ENCODE results near the gene LCE3A.
"Not testable (repeated sequence)": the region's sequence is repeated elsewhere in the genome, so short reads cannot be mapped to it uniquely, and the experiment has no call there.

Gene LCE3A

GRCh38 chr1:152622803-152623202 lies at the start of gene LCE3A:
Gene LCE3A (minus strand): TSS chr1:152623103. CDS start chr1:152623103, 0 bp downstream.
- ChIA-PET CTCF (interaction anchor here (1.0 to 1.3 kb wide), 3 partner anchors 13 to 44 kb away, joined by 3 to 4 read pairs (median 4); no protein-coding TSS in a partner anchor), POLR2A (no interaction called here)
- DNase-seq (ENCODE audit: extremely low spot score) = peak; percentile 2
- TF ChIP-seq BHLHE40 (IDR thresholded peaks at IDR 0.05; ENCODE audit: borderline replicate concordance) = no peak
- no peak for TF ChIP-seq CTBP1 (IDR thresholded peaks at IDR 0.05; ENCODE audit: borderline replicate concordance)
- TF ChIP-seq HDGF (IDR thresholded peaks at IDR 0.05; ENCODE audit: borderline replicate concordance) = no peak
- no peak for TF ChIP-seq ZNF384 (IDR thresholded peaks at IDR 0.05)
- no peak for TF ChIP-seq ELF4 (IDR thresholded peaks at IDR 0.05)
- TF ChIP-seq NFRKB (IDR thresholded peaks at IDR 0.05) = no peak
- TF ChIP-seq FOXM1 (IDR thresholded peaks at IDR 0.05; ENCODE audit: borderline replicate concordance) = no peak
- TF ChIP-seq L3MBTL2 (conservative IDR thresholded peaks at IDR 0.05) = no peak
- no peak for TF ChIP-seq TARDBP (IDR thresholded peaks at IDR 0.05)
- TF ChIP-seq FOXK2 (IDR thresholded peaks at IDR 0.05) = no peak
- no peak for TF ChIP-seq FOXA1 (IDR thresholded peaks at IDR 0.05)
- no peak for TF ChIP-seq PKNOX1 (IDR thresholded peaks at IDR 0.05)
- no peak for TF ChIP-seq ARNT (IDR thresholded peaks at IDR 0.05)
- no peak for TF ChIP-seq SP1 (IDR thresholded peaks at IDR 0.05)

GRCh38 chr1:152667648-152668047 lies 44.7 kb upstream of the LCE3A start:
- ChIA-PET CTCF (no interaction called here), POLR2A (no interaction called here)
- TF ChIP-seq ZNF384 (IDR thresholded peaks at IDR 0.05) (no peak), L3MBTL2 (conservative IDR thresholded peaks at IDR 0.05) (no peak), NFRKB (IDR thresholded peaks at IDR 0.05) (no peak), LEF1 (IDR thresholded peaks at IDR 0.05; ENCODE audit: borderline replicate concordance) (no peak), TARDBP (IDR thresholded peaks at IDR 0.05) (no peak), FOXA1 (IDR thresholded peaks at IDR 0.05) (no peak), ELF4 (IDR thresholded peaks at IDR 0.05) (no peak), FOXK2 (IDR thresholded peaks at IDR 0.05) (no peak), CTBP1 (IDR thresholded peaks at IDR 0.05; ENCODE audit: borderline replicate concordance) (no peak), PKNOX1 (IDR thresholded peaks at IDR 0.05) (no peak), SUZ12 (IDR thresholded peaks at IDR 0.05) (no peak), BHLHE40 (IDR thresholded peaks at IDR 0.05; ENCODE audit: borderline replicate concordance) (no peak), FOXM1 (IDR thresholded peaks at IDR 0.05; ENCODE audit: borderline replicate concordance) (no peak), HDGF (IDR thresholded peaks at IDR 0.05; ENCODE audit: borderline replicate concordance) (no peak), SP1 (IDR thresholded peaks at IDR 0.05) (no peak), ARNT (IDR thresholded peaks at IDR 0.05) (no peak)
- no peak for DNase-seq (ENCODE audit: extremely low spot score)

DNA sequence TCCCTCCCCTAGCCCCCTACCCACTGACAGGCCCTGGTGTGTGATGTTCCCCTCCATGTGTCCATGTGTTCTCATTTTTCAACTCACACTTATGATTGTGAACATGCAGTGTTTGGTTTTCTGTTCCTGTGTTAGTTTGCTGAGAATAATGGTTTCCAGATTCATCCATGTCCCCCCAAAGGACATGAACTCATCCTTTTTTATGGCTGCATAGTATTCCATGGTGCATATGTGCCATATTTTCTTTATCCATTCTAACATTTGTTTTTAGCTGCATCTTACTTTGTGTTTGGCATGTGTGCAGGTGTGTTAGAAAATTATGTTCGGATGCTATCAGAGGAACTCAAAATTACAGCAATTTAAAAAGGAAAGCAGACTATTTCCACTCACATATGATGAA lies 43.3 kb upstream of the LCE3A start:
- POLR2A ChIA-PET; DNase-seq (ENCODE audit: extremely low spot score); CTCF ChIA-PET: not testable (repeated sequence)

DNA sequence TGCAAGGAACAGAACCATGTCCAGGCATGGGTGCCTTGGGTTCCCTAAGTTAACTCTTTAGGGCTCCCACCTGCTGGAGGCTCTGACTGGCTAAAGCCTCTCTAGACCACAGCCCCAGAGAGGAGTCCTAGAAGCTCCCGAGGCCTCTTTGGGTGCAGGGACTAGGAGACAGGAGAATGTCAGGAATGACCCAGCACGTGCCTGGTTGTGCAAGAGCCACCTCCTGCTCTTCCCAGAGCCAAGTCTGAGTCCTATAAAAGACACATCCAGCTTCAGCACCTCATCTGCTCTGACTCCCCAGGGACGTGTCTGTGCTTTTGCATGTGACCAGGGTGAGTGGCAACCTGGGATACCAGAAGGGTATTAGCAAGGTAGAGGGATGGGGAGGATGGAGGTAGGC lies 40.2 kb upstream of the LCE3A start, which contains the start of gene LCE2D:
LCE2D (plus strand) TSS at position 283 of the 400 bp plus-strand sequence. CDS start 726 bp downstream, outside the sequence.
- TF ChIP-seq PKNOX1 (IDR thresholded peaks at IDR 0.05) = no peak
- TF ChIP-seq ELF4 (IDR thresholded peaks at IDR 0.05) = no peak
- ChIA-PET POLR2A (no interaction called here), CTCF (no interaction called here)
- DNase-seq (ENCODE audit: extremely low spot score) = no peak

- ChIA-PET CTCF (interaction anchor here (0.7 kb wide), 1 partner anchor 8 kb away, joined by 3 read pairs; no protein-coding TSS in a partner anchor), POLR2A (no interaction called here)
- DNase-seq (ENCODE audit: extremely low spot score) = no peak
- TF ChIP-seq L3MBTL2 (conservative IDR thresholded peaks at IDR 0.05) (no peak), ELF4 (IDR thresholded peaks at IDR 0.05) (no peak), SP1 (IDR thresholded peaks at IDR 0.05) (no peak), BHLHE40 (IDR thresholded peaks at IDR 0.05; ENCODE audit: borderline replicate concordance) (no peak), ARNT (IDR thresholded peaks at IDR 0.05) (no peak), FOXK2 (IDR thresholded peaks at IDR 0.05) (no peak), FOXA1 (IDR thresholded peaks at IDR 0.05) (no peak), PKNOX1 (IDR thresholded peaks at IDR 0.05) (no peak), CTBP1 (IDR thresholded peaks at IDR 0.05; ENCODE audit: borderline replicate concordance) (no peak), ZNF384 (IDR thresholded peaks at IDR 0.05) (no peak), HDGF (IDR thresholded peaks at IDR 0.05; ENCODE audit: borderline replicate concordance) (no peak), LEF1 (IDR thresholded peaks at IDR 0.05; ENCODE audit: borderline replicate concordance) (no peak), TARDBP (IDR thresholded peaks at IDR 0.05) (no peak), NFRKB (IDR thresholded peaks at IDR 0.05) (no peak), FOXM1 (IDR thresholded peaks at IDR 0.05; ENCODE audit: borderline replicate concordance) (no peak)
Measured at GRCh38 chr1:152658649-152659048, 35.7 kb upstream of the LCE3A start.

DNA sequence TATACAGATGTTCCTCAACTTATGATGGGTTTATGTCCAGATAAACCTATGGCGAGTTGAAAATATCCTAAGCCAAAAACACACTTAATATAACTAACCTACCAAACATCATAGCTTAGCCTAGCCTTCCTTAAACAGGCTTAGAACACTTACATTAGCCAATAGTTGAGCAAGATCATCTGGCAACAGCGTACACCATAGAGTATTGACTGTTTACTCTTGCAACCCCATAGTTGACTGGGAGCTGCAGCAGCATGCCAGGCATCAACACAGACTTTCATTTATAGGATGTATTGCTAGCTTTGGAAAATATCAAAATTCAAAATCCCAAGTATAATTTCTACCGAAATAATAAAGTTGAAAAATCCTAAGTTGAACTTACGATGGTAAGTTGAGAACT lies 34.8 kb upstream of the LCE3A start:
- POLR2A ChIA-PET = no interaction called here
- TF ChIP-seq NFRKB (IDR thresholded peaks at IDR 0.05) = no peak
- TF ChIP-seq ELF4 (IDR thresholded peaks at IDR 0.05) = no peak
- TF ChIP-seq HDGF (IDR thresholded peaks at IDR 0.05; ENCODE audit: borderline replicate concordance) = no peak
- no peak for TF ChIP-seq SUZ12 (IDR thresholded peaks at IDR 0.05)
- TF ChIP-seq ZNF384 (IDR thresholded peaks at IDR 0.05) = no peak
- no peak for TF ChIP-seq FOXK2 (IDR thresholded peaks at IDR 0.05)
- TF ChIP-seq L3MBTL2 (conservative IDR thresholded peaks at IDR 0.05) = no peak
- no peak for TF ChIP-seq LEF1 (IDR thresholded peaks at IDR 0.05; ENCODE audit: borderline replicate concordance)
- no peak for TF ChIP-seq ARNT (IDR thresholded peaks at IDR 0.05)
- CTCF ChIA-PET = interaction anchor here (0.7 kb wide), 1 partner anchor 536 kb away, joined by 3 read pairs; no protein-coding TSS in a partner anchor
- no peak for DNase-seq (ENCODE audit: extremely low spot score)

Measured in HEK293T (cell line).